Measurements from ENCODE around the gene CPZ. TPM values are rescaled to one million over a fixed set of nuclear protein-coding genes. Genes with fewer than 3 reads are reported as not detected.
A peak's percentile ranks its signal among the peaks of the same experiment; 100 is the strongest.

The CPZ gene
- total RNA-seq, 1 donor from 2014 or later, result 22.5 TPM

- no peak for DNase-seq (ENCODE audit: low read depth)
Observed at GRCh38 chr4:8593264-8594096, 915 bp downstream of the CPZ start.

DNA sequence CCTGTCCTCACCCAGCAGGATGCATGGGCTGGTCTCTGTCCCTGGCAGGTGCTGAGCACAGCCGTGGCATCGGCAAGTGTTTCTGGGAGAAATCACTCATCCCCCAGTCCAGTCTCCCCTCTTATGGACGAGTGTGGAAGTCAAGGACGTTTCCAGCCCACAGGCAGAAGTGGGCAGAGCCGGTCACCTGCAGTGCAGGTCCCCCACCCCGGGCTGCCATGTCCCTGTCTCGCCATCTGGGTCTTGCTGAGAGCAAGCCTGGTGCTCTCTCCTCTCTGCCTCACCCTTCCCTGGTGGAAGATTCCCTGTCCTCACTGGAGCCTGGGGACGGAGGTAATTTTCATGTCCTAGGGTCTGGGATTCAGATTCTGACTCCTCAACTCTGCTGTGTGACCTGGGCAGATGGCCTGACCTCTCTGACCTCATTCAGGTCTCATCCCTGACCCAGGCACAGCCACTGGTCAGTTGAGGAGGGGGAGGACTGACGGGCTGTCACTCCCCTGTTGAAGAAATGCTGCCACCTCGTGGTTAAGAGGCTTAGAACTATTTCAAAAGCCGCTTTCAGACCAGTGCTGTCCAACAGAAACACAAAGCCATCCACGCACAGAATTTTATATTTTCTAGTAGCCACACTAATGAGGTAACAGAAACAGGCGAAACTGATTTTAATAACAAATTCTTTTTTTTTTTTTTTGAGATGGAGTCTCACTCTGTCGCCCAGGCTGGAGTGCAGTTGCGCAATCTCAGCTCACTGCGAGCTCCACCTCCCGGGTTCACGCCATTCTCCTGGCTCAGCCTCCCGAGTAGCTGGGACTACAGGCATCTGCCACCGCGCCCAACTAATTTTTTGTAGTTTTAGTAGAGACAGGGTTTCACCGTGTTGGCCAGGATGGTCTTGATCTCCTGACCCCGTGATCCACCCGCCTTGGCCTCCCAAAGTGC is 1.8 kb downstream of the CPZ start:
- DNase-seq (ENCODE audit: low read depth), result peak; percentile 90

DNA sequence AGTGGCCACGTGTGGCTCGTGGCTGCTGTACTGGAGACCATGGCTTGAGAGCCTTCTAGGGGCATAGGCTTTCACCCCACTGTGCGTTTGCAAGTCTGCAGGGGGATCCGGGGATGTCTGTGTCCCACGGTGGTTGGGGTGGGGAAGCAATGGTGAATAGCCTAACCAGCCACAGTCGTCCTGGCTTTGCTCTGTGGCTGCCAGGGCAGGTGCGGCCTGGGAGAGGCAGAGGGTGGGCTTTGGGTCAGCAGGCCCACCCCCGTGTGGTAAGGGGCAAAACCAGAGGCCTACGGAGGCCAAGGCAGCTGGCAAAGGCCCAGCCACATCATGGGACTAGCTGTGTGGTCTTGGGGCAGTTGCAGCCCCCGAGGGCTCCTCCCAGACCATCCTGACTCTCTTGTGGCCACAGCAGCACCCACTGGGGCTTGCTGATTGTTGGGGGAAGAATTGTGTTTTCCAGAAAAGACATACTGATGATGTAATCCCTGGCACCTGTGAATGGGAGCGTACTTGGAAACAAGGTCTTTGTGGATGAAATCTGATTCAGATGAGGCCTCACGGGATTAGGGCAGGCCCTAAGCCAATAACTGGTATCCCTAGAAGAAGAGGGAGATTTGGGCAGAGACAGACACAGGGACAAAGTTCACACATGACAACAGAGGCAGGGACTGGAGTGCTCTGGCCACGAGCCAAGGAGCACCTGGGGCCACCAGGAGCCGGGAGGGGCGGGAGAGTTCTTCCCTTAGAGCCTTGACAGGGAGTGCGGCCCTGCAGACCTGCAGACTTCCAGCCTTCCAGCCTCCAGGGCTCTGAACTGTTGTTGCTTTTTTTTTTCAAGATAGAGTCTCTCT is 2.9 kb downstream of the CPZ start:
- peak; percentile 50 for DNase-seq (ENCODE audit: low read depth)

DNA sequence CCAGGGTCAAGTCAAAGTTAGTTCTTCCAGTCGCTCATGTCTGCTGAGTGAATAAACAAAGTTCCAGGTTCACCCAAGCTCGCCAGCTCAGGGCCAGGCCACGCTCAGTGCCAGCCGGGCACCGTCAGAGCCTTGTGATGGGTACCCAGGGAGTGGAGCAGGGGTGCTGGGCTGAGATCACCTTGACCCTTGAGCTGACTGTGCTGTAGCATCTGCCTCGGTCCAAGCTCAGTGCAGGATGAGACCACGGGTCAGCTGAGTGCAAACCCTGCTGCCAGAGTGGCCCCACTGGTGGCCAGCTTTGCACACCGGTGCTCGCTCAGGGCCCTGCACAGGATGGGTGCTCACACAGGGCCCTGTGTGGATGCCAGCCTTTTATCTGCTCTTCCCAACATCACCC is 4.3 kb downstream of the CPZ start:
- no peak for DNase-seq (ENCODE audit: low read depth)

DNA sequence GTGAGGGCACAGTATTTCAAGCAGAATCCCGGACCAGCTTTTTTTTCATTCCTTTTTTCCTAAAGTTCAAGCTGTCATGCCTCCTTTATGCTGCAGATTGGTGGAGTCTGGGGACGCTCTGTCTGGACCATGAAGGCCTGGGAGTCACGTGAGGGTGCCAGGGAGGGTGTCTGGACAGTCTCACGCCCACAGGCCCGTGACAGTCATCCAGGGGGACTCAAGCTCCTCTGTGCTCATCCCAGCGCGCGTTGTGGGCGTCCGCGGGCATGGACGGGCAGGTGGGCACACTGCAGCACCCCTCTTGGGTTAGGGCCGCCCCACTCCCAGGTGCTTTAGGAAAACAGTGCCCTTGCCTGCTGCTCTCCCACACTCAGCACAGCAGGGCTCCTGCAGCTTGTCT is 4.8 kb downstream of the CPZ start:
- DNase-seq (ENCODE audit: low read depth), result no peak

DNA sequence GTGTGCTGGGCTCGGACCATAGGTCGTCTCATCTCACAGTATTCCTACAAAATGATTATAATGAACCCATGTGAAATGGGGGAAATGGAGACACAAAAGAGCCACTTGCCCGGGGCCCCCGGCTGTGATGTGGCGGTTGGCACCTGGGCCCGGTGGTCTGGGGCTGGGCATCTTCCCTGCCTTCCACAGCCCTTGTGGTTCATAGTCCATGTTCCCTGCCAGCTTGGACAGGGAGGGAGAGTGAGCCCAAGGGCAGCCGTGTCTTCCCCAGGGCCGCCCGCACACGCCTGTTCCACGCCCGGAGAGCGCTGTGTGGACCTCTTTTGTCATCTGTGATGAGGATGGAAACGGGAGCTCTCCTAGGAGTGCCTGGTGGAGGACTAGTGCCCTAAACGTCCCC is 5.2 kb downstream of the CPZ start:
- DNase-seq (ENCODE audit: low read depth), result no peak

- no peak for DNase-seq (ENCODE audit: low read depth)
Observed at GRCh38 chr4:8598391-8599090, 6.0 kb downstream of the CPZ start.

- DNase-seq (ENCODE audit: low read depth), result peak; percentile 66
Observed at GRCh38 chr4:8599091-8599460, 6.5 kb downstream of the CPZ start.

DNA sequence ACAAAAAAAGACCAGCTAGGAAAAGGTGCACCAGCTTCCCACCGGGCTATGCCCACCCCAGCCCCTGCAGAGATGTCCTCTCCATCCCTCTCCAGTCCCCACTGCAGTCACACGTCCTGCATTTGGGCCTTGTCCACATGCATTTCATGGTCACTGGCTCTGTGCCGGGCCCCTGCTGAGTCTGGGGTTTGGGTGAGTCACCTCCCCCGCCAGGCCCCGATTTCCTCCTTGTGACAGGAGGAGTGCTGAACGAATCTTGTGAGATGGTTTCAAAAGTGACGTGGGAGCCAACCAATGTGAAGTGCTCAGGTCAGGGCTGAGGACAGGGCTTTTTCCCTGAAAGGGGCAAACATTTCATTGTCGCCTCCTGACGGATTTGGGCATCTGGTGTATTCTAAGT is 7.1 kb downstream of the CPZ start:
- peak; percentile 92 for DNase-seq (ENCODE audit: low read depth)

- DNase-seq (ENCODE audit: low read depth), result no peak
Observed at GRCh38 chr4:8600266-8600665, 7.7 kb downstream of the CPZ start.

- no peak for DNase-seq (ENCODE audit: low read depth)
Observed at GRCh38 chr4:8600686-8601085, 8.1 kb downstream of the CPZ start.

- no peak for DNase-seq (ENCODE audit: low read depth)
Observed at GRCh38 chr4:8601086-8601485, 8.5 kb downstream of the CPZ start.

GRCh38 chr4:8601556-8601955 is 9.0 kb downstream of the CPZ start:
- no peak for DNase-seq (ENCODE audit: low read depth)

DNA sequence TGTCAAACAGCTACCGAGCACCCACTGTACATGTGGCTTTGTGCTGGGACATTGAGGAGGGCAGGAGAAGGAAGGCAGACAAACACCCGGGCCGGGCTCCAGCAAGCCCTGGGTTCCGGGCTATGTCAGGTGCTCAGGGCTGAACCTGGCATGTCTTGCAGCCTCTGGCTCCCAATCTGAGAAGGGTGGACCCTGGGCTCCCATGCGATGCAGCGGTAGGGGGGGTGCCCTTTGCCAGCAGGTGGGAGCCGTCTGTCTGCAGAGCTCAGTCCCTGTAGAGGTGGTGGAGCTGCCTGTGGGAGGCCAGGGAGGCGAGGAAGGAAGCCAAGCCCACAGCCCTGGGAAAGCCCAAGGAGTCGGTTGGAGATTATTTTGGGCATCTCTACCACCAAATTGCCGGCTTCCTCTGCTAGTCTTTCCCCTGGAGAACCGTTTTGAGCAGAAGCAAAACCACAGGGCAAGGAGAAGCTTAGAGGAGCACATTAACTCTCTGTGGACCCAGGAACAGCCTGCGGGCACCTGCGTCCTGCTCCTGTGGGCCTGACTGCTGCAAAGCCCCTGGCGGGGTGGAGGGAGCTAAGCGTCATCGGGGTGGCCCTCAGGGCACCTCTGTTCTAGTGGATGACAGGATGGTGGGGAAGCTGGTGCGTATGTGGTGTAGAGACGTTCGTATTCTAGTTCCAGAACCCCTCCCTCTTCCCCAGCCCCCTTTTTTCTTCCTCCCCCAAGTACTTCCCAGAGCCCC is 10.3 kb downstream of the CPZ start:
- DNase-seq (ENCODE audit: low read depth), result no peak

DNA sequence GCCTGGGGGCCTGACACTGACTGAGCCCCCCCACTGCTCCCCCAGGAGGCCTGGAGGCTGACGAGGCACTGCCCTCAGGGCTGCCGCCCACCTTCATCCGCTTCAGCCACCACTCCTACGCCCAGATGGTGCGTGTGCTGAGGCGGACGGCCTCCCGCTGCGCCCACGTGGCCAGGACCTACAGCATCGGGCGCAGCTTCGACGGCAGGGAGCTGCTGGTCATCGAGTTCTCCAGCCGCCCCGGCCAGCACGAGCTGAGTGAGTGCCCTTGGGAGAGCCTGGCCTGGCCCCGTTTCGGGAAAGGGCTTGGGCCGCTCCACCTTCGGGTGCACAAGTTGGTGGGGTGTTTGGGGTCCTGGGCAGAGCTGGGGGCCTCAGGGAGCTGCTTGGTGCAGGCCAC is 11.4 kb downstream of the CPZ start:
- no peak for DNase-seq (ENCODE audit: low read depth)

- no peak for DNase-seq (ENCODE audit: low read depth)
Observed at GRCh38 chr4:8605289-8605688, 12.7 kb downstream of the CPZ start.

DNA sequence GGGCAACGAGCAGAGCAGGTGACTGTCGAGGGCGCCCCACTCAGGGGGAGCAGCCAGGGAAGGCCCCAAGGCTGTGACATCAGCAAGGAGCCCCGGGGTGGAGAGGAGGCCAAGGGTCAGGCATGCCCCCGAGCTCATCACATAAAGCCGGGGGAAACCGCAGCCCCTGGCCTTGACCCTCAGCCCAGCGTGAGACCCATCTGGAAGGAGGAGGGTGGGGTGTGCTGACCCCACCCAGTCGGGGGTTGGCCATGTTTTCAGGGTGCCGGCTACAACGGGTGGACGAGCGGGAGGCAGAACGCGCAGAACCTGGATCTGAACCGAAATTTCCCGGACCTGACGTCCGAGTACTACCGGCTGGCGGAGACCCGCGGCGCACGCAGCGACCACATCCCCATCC is 13.9 kb downstream of the CPZ start:
- DNase-seq (ENCODE audit: low read depth), result no peak

DNA sequence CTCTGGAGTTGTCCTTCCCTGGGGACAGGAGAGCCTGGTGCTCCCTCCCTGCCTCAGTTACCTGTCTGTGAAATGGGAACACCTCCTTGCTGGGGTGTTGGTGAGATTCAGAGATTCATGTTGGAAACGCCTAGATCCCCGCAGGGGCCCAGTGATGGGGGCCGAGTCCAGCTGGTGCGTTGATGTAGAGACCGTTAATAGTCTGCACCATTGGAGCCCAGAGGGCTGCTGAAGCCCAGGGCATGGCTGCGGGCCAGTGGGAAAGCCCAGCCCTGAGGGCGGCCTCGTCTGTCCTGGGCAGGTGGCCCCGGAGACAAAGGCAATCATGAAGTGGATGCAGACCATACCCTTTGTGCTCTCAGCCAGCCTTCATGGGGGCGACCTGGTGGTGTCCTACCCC is 14.4 kb downstream of the CPZ start:
- DNase-seq (ENCODE audit: low read depth), result no peak

DNA sequence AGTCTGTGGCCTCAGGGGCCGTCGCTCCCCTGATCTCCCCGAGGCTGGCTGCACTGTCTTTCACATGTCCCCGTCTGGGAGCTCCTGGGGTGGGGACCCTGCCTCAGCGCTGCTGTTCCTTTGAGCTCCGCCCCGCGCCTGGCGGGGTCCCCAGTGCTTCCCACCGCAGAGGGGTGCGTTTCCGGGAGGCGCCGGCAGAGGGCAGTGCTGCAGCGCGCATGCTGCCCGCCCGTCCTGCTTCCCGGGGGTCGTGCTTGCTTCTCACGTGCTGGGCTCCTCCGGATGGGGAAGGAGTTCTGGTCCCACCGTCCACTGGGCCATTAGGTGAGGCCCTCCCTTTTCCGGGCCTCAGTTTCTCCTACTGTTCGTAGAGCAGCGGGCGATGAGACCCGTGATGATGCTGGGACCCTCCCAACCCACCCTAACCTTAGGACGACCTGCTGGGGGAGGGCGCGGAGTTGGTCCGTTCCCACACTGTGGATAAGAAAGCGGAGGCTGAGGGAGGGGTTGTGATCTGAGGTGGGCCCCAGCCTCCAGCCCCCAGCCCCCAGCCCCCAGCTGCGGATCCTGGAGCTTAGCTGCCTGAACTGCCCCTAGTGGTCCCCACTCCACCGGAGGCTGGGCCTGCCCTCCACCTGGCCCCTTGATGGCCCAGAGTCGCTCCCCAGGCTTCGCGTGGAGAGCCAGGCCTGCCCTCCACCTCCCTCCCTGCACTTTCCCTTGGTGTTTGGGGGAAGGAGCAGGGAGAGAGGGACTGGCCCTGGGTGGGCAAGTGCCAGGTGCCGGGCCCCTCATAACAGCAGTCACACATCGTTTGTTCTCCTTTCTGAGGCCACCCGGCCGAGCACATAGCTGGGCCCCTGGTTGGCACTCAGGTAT is 15.3 kb downstream of the CPZ start:
- DNase-seq (ENCODE audit: low read depth), result no peak

All from myocyte (in vitro differentiated cells).